K562 (cell line): ENCODE results near the gene C1orf122. TPM values are rescaled to one million over a fixed set of nuclear protein-coding genes. Genes with fewer than 3 reads are reported as not detected.

ENCODE experiments used
- DNMT1 ChIP-seq: fragments of 450-650 bp; IDR thresholded peaks from 2 replicates; pipeline ENCODE4 v1.6.1; 2016; ENCODE audit warnings: antibody characterized with exemption, mild to moderate bottlenecking
- HNRNPK ChIP-seq: fragments of 200-400 bp; formaldehyde crosslinking; IDR thresholded peaks from one replicate; pipeline ENCODE4 v1.6.1; 2018; ENCODE audit warnings: mild to moderate bottlenecking, low read depth, low read length; ENCODE audit not compliant: poor library complexity, severe bottlenecking
- KAT8 ChIP-seq: fragments of 450-650 bp; IDR thresholded peaks from 2 replicates; pipeline ENCODE4 v1.6.1; 2016; ENCODE audit warnings: low read depth, mild to moderate bottlenecking
- KLF6 ChIP-seq: fragments of 250-450 bp; sonication (Bioruptor Pico); IDR thresholded peaks from 2 replicates; pipeline ENCODE4 v1.4.0; 2020; ENCODE audit warnings: mild to moderate bottlenecking, moderate library complexity, borderline replicate concordance
- SMAD4 ChIP-seq: fragments of 250-450 bp; sonication (Bioruptor Pico); conservative IDR thresholded peaks from 2 replicates; pipeline ENCODE4 v1.8.0; 2021; ENCODE audit warnings: inconsistent platforms, mild to moderate bottlenecking, moderate library complexity
- YY1 ChIP-seq, 3 experiments: IDR thresholded peaks; 2 replicates each; pipeline ENCODE4 v1.6.1; 2011; ENCODE audit warnings: low read length in 2 of 3, mild to moderate bottlenecking in 2 of 3, moderate library complexity in 2 of 3, borderline replicate concordance in 1 of 3, control low read depth in 1 of 3, low read depth in 1 of 3; ENCODE audit not compliant: insufficient read depth in 3 of 3, insufficient replicate concordance in 2 of 3, control insufficient read depth in 1 of 3, insufficient read length in 1 of 3; ENCODE audit errors: extremely low read depth in 1 of 3
- ZBTB17 ChIP-seq: fragments of 450-650 bp; formaldehyde crosslinking; IDR thresholded peaks from 2 replicates; pipeline ENCODE4 v1.4.0; 2020; ENCODE audit warnings: mild to moderate bottlenecking
- ZNF133 ChIP-seq: fragments of 250-450 bp; sonication (Bioruptor Pico); IDR thresholded peaks from 2 replicates; pipeline ENCODE4 v1.4.0; 2020; ENCODE audit warnings: mild to moderate bottlenecking
- polyA plus RNA-seq, 8 experiments: library from polyadenylated mRNA; depleted of rRNA in 4 of 8; stranded (reverse) in 5 of 8; unstranded in 3 of 8; fragments of >200 nt; fragmentation: Nextera tagmentation in 2 of 8; fragmentation: Illumina TruSeq in 1 of 8; extraction: Ambion mirVana in 2 of 8; extraction: Trizol in 1 of 8; gene quantifications; 2 replicates each; pipeline versions ENCODE4 v1.2.1 to v1.2.3, GENCODE V29; 2011 to 2014; ENCODE audit warnings: inconsistent platforms in 1 of 8, missing spikeins in 1 of 8
- total RNA-seq, 7 experiments: library from RNA; depleted of rRNA in 6 of 7; stranded (reverse); fragments of >200 nt in 6 of 7; fragmentation: Illumina TruSeq in 2 of 7; extraction: Trizol in 2 of 7; gene quantifications; 2 replicates each; pipeline versions ENCODE4 v1.2.1 to v1.2.3, GENCODE V29; 2011 to 2021; ENCODE audit warnings: low replicate concordance in 1 of 7
- TF ChIP-seq, protein P1 (sequence below): fragments of 250-450 bp; sonication (Bioruptor Pico); IDR thresholded peaks from 2 replicates; pipeline ENCODE4 v1.8.0; 2021; ENCODE audit warnings: moderate library complexity, mild to moderate bottlenecking, inconsistent platforms
- TF ChIP-seq, protein P2 (sequence below): fragments of 250-450 bp; sonication (Bioruptor Pico); IDR thresholded peaks from 2 replicates; pipeline ENCODE4 v1.5.0; 2022; ENCODE audit warnings: mild to moderate bottlenecking

Gene C1orf122
- total and polyA plus RNA-seq, 9 of the 15 experiments (the other 6 are each of a cell fraction or from before 2014, with no cell fraction given) = 3.6 to 70.9 (median 17.3) TPM

DNA sequence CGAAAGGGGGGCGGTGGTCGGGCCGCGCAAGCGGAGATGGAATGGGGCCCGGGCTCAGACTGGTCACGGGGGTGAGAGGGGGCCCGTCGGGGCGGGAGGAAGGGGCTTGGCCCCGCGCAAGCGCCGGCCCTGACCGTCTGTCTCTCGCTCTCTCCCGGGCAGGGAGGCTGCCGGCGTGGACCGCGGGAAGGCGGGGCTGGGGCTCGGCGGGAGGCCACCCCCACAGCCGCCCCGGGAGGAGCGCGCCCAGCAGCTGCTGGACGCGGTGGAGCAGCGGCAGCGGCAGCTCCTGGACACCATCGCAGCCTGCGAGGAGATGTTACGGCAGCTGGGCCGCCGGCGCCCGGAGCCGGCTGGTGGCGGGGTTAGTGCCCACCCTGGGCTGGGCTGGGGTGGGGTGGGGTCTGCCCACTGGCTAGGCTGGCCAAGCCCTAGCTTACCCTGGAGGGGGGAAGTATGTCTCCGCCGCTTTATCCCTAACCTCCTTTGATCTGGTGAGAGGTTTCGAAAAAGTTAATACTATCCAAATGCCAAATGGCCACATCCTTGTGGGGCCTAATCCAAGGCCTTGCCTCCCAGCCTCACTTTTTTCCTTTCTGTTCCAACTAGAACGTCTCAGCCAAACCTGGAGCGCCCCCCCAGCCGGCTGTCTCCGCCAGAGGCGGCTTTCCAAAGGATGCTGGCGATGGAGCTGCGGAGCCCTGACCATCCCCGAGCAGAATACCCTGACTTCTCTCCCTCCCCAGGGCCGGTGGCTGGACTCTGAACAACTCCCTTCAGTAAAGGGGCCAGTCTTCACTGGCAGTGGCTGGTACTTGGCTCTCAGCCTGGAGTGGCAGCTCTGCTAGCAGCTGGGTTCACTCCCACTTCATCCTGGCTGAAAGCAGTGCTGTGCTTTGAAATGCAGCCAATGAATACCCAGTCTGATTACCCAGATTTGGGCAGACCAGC, 1.1 kb downstream of the C1orf122 start (continued):
- TF ChIP-seq, protein P1, sequence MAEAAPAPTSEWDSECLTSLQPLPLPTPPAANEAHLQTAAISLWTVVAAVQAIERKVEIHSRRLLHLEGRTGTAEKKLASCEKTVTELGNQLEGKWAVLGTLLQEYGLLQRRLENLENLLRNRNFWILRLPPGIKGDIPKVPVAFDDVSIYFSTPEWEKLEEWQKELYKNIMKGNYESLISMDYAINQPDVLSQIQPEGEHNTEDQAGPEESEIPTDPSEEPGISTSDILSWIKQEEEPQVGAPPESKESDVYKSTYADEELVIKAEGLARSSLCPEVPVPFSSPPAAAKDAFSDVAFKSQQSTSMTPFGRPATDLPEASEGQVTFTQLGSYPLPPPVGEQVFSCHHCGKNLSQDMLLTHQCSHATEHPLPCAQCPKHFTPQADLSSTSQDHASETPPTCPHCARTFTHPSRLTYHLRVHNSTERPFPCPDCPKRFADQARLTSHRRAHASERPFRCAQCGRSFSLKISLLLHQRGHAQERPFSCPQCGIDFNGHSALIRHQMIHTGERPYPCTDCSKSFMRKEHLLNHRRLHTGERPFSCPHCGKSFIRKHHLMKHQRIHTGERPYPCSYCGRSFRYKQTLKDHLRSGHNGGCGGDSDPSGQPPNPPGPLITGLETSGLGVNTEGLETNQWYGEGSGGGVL (CRISPR knock-in tag) = no peak
- TF ChIP-seq SMAD4 (CRISPR knock-in tag) (0 out of 2 replicates have a peak, but pooled peaks have one; percentile 1), DNMT1 (no peak), HNRNPK (peak; percentile 59), ZBTB17 (CRISPR knock-in tag) (no peak), KAT8 (no peak), KLF6 (CRISPR knock-in tag) (no peak), ZNF133 (no peak), YY1 (IDR thresholded peaks at IDR 0.05; ENCODE audit: borderline replicate concordance in 1 of 3, control insufficient read depth in 1 of 3, extremely low read depth in 1 of 3, insufficient read depth in 3 of 3, insufficient read length in 1 of 3, insufficient replicate concordance in 2 of 3, low read depth in 1 of 3, low read length in 2 of 3) (peak in 2 of 3 experiments; percentile 31 to 46)
- TF ChIP-seq, protein P2, sequence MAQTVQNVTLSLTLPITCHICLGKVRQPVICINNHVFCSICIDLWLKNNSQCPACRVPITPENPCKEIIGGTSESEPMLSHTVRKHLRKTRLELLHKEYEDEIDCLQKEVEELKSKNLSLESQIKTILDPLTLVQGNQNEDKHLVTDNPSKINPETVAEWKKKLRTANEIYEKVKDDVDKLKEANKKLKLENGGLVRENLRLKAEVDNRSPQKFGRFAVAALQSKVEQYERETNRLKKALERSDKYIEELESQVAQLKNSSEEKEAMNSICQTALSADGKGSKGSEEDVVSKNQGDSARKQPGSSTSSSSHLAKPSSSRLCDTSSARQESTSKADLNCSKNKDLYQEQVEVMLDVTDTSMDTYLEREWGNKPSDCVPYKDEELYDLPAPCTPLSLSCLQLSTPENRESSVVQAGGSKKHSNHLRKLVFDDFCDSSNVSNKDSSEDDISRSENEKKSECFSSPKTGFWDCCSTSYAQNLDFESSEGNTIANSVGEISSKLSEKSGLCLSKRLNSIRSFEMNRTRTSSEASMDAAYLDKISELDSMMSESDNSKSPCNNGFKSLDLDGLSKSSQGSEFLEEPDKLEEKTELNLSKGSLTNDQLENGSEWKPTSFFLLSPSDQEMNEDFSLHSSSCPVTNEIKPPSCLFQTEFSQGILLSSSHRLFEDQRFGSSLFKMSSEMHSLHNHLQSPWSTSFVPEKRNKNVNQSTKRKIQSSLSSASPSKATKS (CRISPR knock-in tag) = no peak
